Diencephalon (tissue), 1 donor: ENCODE measurements around the gene SMURF1. TPM values are rescaled to one million over a fixed set of nuclear protein-coding genes. Genes with fewer than 3 reads are reported as not detected.

Experiments used
- total RNA-seq: library from RNA; depleted of rRNA; stranded (reverse); fragments of >200 nt; gene quantifications from one replicate; pipeline ENCODE4 v1.2.3, GENCODE V29; 2014

Gene SMURF1
- total RNA-seq, result 33.2 TPM

GRCh38 chr7:99143853-99144672, at the start of gene SMURF1:
TSS of gene SMURF1 (minus strand) at chr7:99144108. CDS start at chr7:99143780, 328 bp downstream.

Other genes with a start within 250 kb of the SMURF1 start
- not detected for gene KPNA7, start 64.0 kb upstream of the SMURF1 start, total RNA-seq
- gene MYH16, start 128.7 kb upstream of the SMURF1 start, total RNA-seq, result not detected
- 99.9 TPM for gene ARPC1A, start 181.8 kb upstream of the SMURF1 start, total RNA-seq
- gene ARPC1B, start 230.6 kb upstream of the SMURF1 start, total RNA-seq, result 22.6 TPM